Measurements from ENCODE around the gene KRTDAP.

Gene KRTDAP, protein sequence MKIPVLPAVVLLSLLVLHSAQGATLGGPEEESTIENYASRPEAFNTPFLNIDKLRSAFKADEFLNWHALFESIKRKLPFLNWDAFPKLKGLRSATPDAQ

DNA sequence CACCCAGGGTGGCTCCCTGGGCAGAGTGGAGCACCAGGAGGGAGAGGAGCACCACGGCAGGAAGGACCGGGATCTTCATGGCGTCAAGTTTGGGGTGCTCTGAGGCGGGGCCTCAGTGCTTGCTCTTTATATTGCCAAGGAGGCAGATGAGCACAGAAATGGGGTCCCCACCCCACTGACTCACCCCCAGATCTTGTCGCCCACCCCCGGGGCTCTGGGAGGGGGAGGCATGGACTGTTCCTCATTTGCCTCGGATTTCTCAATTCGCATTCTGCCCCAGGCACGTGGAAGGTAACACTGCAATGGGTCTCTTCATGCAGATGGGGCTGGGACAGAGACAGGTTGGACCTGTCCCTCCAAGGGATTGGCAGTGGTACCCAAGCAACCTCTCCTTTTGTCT is at the start of gene KRTDAP:
Gene KRTDAP, minus strand, starts transcription at position 101 of the 400 bp plus-strand sequence. Its CDS starts 22 bp downstream, at position 79.
- DNase-seq (ENCODE audit: low read depth): no peak

DNA sequence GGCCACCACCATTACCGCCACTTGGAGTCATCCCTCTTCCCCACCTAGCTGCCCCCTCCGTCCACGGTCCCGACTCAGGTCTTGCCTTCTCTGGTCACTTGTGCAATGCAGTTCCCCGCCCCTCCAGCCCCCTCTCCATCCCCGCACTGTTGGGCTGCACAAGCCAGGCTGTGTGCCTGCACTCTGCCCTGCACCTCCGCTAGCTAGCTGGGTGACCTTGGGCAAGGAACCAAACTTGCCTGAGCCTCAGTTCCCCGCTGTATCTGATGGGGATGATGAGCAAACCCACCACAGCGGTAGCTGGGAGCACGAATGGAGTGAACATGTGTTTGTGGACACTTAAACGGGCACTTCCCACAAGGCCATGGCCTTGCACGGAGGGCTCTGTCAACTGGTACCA is 49.6 kb upstream of the KRTDAP start:
- DNase-seq (ENCODE audit: low read depth): no peak

GRCh38 chr19:35539314-35539713 is 49.0 kb upstream of the KRTDAP start:
- no peak for DNase-seq (ENCODE audit: low read depth)

- no peak for DNase-seq (ENCODE audit: low read depth)
These were observed 44.7 kb upstream of the KRTDAP start for GRCh38 chr19:35534803-35535480.

DNA sequence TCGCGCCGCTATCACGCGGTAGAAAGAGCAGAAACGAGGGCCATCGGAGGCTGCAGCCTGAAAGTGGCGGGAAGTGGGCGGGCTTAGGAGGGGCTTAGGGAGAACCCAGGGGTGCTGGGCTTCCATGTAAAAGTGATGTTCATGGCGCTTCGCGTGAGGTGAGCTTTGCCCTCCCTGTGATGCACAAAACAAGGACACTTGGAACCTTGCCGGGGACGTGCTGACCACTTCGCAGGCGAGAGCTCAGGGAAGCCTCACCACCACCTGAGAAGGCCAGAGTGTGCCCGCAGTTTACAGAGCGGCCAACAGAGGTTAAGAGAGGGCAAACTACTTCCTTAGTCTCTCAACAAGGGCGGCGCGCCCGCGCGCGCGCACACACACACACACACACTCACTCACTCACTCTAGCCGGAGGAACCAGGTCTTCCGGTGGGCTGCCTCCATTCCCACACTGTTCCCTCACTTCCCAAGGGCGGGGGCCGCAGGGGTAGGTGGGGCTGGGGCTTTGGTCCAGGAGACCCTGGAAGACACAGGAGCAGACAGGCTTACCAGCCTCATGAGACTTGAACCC is 43.6 kb upstream of the KRTDAP start:
- DNase-seq (ENCODE audit: low read depth): peak; percentile 39

GRCh38 chr19:35533201-35533821 is 43.0 kb upstream of the KRTDAP start, which contains the start of gene GAPDHS:
GAPDHS (plus strand) TSS chr19:35533456; CDS start chr19:35533528, 72 bp downstream.
- no peak for DNase-seq (ENCODE audit: low read depth)

GRCh38 chr19:35531291-35531690 is 41.0 kb upstream of the KRTDAP start:
- no peak for DNase-seq (ENCODE audit: low read depth)

DNA sequence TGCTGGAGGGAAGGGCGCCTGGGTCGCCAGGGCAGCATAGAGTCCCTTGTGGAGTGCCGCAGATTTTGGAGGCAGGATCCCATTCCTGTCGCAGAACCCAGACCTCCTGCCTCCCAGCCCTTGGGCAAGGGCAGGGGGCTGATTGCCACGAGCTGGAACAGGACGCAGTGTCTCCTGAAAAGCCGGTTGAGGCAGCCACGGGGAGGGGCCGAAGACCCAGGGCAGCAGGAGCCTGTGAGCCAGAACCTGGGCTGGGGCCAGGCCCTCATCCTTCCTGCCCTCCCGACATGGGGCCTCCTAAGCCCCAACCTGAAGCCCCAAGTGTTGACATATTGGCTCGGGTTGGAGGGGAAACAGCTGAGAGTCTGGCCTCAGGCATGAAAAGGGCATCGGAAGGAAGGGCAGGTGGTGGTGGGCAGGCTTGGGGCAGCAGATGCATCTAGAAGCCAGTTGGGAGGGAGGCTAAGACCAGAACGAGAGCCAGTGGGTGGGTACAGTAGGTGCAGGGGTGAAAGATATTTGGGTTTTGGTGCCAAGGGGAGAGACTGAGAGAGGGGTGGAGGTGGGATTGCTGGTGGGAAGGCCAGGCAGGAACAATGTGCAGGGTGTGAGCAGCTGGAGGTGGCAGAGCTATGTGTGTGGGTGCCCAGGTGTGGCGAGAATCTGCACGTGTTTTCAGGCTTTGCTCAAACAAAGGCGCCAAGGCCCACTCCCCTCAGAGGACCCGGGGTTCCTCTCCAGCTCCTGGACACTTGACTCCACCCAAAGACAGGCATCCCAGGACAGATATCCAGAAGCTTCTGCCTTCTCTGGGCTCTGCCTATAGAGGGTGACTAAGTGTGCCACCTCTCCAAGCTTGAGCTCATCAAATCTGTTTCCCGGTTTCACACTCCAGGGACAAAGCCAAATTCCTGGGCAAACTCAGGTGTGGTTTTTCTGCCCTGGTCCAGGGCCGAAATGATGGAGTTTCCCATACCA is 39.3 kb upstream of the KRTDAP start:
- no peak for DNase-seq (ENCODE audit: low read depth)

GRCh38 chr19:35528218-35529038 is 38.2 kb upstream of the KRTDAP start, which contains the start of gene SBSN:
SBSN (minus strand) TSS chr19:35528311; CDS start chr19:35528281, 30 bp downstream.
- DNase-seq (ENCODE audit: low read depth): no peak

- DNase-seq (ENCODE audit: low read depth): no peak
These were observed 35.6 kb upstream of the KRTDAP start for GRCh38 chr19:35525873-35526272.

GRCh38 chr19:35524181-35524837 is 34.0 kb upstream of the KRTDAP start:
- no peak for DNase-seq (ENCODE audit: low read depth)

GRCh38 chr19:35522745-35523327 is 32.6 kb upstream of the KRTDAP start:
- no peak for DNase-seq (ENCODE audit: low read depth)

- no peak for DNase-seq (ENCODE audit: low read depth)
These were observed 31.0 kb upstream of the KRTDAP start for GRCh38 chr19:35521124-35521743.

- DNase-seq (ENCODE audit: low read depth): no peak
These were observed 29.0 kb upstream of the KRTDAP start for GRCh38 chr19:35519291-35519690.

DNA sequence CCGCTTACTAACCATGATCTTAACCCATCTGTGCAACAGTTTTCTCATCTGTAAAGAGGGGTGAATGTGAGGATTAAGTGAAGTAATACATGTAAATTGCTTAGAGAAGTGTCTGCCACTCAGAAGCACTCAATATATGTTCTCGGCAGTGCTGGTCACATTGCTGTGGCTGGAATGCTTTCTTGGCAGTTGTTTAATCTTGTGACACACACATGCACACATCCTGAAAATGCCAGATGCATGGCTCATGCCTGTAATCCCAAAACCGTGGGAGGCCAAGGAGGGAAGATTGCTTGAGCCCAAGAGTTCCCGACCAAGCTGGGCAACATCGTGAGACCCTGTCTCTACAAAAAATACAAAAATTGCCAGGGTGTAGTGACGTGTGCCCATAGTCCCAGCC is 28.0 kb upstream of the KRTDAP start:
- DNase-seq (ENCODE audit: low read depth): no peak

DNA sequence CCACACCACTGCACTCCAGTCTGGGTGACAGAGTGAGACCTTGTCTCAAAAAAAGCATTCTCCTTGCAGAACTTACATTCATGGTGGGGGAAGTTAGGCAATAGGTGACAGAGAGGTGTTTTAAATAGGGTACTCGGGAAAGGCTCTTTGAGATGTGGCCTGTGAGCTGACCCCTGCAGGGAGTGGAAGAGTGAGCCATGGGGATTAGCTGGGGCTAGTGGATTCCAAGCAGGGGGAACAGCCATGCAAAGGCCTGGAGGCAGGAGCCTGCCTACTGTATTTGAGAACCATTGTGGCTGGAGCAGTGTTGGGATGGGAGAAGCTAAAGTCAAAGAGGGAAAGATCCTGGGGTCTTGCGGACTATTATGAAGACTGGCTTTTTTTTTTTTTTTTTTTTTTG is 27.1 kb upstream of the KRTDAP start:
- no peak for DNase-seq (ENCODE audit: low read depth)

GRCh38 chr19:35516310-35516709 is 26.0 kb upstream of the KRTDAP start:
- no peak for DNase-seq (ENCODE audit: low read depth)

GRCh38 chr19:35514282-35514809 is 24.1 kb upstream of the KRTDAP start:
- no peak for DNase-seq (ENCODE audit: low read depth)

DNA sequence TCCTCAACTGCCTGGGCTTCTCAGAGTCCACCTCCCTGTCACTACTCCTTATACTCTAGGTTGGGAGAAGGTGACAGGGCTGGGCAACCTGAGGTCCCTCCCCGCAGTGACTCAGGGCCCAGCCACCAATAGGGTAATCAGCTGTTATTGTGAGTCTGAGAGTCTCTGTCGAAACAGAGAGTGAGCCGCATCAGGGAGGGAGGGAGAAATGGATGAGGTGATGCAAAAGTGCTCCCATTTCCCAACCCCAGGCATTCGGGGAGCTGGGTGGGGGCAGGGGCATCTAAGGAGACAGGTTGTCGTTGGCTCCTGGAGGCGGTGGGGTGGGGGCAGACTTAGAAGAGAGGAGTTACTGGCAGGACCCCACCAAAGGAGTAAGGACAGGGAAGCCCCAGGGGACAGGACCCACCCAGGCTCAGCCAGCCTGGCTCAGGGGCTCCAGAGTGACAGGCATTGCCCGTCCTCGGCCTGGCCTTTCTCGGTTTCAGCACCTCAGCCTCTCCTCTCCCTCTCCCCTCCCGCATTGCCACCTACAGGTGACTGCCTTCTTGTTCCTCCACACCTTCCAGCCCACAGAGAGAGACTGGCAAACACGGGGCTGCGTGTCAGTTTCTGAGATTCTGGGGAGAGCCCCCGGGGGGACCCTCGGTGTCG is 23.5 kb upstream of the KRTDAP start, which contains the start of gene DMKN:
Gene DMKN, minus strand, starts transcription at position 22 of the 654 bp plus-strand sequence. CDS start 174 bp downstream, outside the sequence.
- DNase-seq (ENCODE audit: low read depth): no peak
